EL (cell line): ENCODE measurements around the gene PGGT1B.

ENCODE experiments used
- DNase-seq: peaks from one replicate; pipeline ENCODE4 v3.0.0-alpha.2; 2016

The PGGT1B gene

GRCh38 chr5:115262321-115263077, at the start of gene PGGT1B:
TSS of gene PGGT1B (minus strand) at chr5:115262877. CDS start at chr5:115262851, 26 bp downstream.
- peak; percentile 74 for DNase-seq

GRCh38 chr5:115309751-115310370, 47.2 kb upstream of the PGGT1B start:
- peak; percentile 67 for DNase-seq

DNA sequence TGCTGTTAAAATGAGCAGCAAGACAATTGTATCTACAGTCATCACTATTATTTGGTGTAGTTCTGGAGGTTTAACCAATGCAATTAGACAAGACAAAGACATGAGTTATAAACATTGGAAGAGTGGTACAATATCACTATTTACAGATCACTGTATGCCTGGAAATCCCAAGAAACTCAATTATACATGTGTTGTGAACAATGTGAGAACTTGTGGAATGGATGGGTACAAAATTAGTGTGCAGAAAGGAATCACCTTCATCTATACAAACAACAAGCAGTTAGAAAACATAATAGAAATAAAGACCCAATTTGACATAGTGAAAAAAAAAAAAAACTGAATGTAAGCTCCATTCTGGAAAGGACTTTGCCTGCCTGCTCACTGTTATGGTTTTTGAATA, 46.1 kb upstream of the PGGT1B start:
- DNase-seq, result no peak

DNA sequence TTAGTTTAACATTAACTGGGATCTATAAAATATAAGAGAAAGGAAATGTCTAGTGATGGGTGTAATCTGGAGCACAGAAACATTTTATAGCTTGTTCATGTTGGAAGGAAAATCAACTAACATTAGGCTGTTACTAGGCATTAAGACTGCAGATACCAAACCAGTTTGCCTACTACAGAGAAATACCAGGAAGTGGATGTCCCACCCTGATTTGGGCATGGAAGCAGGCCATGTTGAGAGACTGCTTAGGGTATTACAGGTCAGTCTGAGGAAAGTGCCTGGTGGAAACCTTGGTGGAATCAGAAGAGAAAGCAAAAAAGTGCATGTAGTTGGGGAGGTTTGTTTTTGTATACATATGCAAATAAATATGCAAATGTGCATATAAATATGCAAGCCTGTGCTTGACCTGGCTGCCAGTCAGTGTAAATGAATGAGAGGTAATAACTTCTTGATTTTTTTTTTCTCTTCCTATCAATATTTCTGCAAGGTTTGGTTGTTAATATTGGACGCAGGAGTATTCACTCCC, 43.4 kb upstream of the PGGT1B start:
- no peak for DNase-seq

GRCh38 chr5:115304496-115304895, 41.8 kb upstream of the PGGT1B start:
- DNase-seq, result no peak

DNA sequence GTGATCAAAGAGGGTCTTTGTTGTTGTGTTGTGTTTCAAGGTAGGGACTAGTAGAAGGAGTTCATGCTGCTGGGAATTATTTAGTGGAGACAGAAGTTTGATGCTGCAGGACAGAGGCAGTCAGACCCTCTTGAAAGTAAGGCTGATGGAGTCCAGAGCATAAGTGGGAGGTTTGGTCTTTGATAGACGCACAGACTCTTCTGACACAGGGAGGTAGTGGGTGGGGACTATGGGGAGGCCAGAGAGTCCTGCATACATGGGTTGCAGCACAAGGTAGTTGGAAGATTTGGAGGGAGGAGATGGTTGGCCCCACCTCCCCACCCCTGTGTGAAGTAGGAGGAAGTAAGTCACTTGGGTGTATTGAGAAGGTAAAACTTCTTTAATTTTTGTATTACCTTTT, 36.1 kb upstream of the PGGT1B start:
- no peak for DNase-seq

DNA sequence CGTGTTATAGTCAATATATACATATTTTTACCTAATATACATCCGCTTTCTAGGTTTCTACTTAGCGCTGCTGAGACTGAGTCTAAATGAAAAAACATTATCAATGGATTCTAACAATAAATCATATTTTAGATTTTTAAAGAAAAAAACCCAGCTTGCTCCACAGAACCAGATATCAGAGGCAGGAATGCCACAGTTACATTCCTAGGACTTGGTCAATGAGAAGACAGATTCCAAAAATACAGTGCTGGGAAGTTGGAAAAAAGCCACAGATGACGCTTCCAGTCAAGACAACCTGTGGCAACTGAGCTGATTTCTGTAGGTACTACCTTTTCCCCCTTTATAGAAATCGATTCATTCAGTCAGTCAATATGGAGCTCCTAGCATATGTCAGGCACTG, 34.4 kb upstream of the PGGT1B start:
- DNase-seq, result peak; percentile 14

- DNase-seq, result peak; percentile 80
These were observed 33.7 kb upstream of the PGGT1B start, which contains the start of gene CCDC112 for GRCh38 chr5:115296124-115297022. TSS of gene CCDC112 (minus strand) at chr5:115296654. CDS start at chr5:115296543, 111 bp downstream.

GRCh38 chr5:115295777-115296123, 33.1 kb upstream of the PGGT1B start:
- no peak for DNase-seq

DNA sequence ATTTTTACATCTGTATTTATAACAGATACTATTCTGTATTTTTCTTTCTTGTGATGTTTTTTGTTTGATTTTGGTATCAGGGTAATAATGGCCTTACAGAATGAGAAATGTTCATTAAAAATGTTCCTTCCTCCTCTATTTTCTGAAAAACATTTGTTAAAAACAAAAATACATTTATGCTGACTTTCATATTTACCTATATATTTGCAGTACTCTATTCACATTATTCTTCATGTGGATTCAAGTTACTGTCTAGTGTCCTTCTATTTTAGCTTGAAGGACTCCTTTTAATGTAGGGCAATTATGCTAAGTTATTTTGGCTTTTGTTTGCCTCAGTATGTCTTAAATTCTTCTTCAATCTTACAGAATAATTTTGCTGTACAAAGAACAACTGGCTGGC, 28.7 kb upstream of the PGGT1B start:
- DNase-seq, result no peak

GRCh38 chr5:115289104-115289503, 26.4 kb upstream of the PGGT1B start:
- no peak for DNase-seq

GRCh38 chr5:115284021-115284420, 21.3 kb upstream of the PGGT1B start:
- DNase-seq, result no peak

DNA sequence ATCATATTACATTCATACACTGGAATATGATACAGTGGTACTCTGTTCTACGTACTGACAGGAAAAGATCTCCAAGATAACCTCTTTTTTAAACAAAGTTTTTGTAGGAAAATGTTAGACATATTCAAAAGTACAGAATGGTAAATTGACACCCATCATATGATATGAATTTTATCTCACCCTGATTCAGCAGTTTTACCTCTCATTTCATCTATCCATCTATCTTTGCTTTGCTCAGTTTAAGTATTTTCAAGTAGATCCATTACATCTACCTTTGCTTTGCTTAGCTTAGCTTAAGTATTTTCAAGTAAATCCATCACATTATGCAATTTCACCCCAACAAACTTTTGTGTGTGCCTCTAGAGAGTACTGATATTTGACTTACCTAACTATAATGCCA, 19.5 kb upstream of the PGGT1B start:
- DNase-seq, result no peak

GRCh38 chr5:115274584-115274983, 11.9 kb upstream of the PGGT1B start:
- no peak for DNase-seq

GRCh38 chr5:115272297-115272958, 9.8 kb upstream of the PGGT1B start:
- no peak for DNase-seq

DNA sequence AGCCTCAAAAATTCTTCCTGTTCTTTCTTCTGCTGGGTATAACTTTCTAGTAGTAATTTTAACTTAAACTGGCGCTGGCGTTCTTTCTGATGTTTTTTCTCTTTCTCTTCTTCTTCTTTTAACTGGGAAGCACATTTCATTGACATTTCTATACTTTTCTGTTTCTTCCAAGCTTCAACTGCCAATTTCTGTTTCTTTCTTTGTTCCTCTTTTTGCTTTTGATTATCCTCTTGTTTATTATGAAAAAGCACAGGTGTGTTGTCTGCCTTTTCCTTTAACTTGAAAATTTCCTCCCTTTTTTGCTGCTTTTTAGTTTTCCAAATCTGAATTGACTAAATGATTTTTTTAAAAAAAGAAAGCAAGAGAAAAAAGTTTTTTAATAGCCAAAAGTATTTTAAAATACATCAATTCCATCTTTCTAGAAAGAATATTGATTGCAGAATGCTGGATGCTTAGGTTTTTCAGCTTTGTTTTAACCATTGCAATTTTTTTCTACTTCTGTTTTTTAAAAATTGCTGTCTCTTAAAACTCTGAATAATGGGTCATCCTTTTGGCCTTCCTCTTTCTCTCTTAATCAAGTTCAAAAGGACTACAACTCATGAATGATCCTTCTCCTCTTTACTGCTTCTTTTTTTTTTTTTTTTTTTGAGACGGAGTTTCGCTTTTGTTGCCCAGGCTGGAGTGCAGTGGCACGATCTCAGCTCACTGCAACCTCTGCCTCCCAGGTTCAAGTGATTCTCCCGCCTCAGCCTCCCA, 8.8 kb upstream of the PGGT1B start:
- no peak for DNase-seq

GRCh38 chr5:115267617-115268016, 4.9 kb upstream of the PGGT1B start:
- DNase-seq, result peak; percentile 74

DNA sequence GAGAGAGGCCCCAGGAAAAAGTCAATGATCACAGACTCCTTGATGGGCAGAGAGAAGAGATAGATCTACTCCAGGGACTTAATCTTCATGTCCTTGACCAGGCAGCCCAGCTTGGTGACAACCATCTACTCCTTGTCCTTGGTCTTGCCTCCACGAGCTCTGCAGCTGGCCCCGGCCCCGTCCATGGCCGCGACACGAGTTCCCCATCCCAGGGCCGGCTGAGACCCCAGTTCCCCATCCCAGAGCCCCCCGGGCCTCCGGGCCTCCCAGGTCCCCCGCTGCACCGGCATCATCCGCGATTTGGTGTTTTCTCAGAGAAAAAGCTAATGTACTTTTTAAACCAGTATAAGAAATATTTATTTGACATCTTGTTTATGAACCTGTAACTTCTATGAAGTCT, 2.5 kb upstream of the PGGT1B start:
- no peak for DNase-seq

GRCh38 chr5:115264786-115265185, 2.1 kb upstream of the PGGT1B start:
- no peak for DNase-seq

DNA sequence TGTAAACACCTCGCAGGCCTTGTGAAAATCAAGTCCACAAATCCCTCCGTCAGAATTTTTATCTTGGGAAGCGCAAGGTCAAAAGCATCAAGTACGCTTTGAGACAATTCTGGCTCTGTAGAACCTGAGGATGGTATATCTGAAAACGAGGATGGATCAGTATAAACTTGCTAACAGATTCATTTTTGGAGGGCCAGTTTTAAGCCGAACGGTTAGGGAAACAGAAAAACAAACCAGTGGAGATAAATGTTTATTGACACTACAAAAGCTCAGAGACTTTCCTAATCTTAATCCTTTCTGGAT, 352 bp upstream of the PGGT1B start:
- DNase-seq, result no peak

DNA sequence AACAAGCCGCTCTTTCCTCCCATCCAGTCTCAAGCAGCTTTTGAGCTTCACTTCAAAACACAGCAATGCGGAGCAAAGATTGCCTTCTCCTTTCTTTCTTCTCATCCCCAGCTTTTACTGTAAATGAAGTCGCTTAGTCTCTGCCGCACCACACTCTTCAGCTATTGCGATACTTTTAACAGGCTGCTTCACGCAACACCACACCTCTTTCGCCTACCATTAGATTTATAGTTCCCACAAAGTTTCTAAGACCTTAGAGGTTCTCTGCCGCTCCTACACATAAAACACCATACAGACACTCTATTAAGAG, 711 bp downstream of the PGGT1B start:
- peak; percentile 32 for DNase-seq

DNA sequence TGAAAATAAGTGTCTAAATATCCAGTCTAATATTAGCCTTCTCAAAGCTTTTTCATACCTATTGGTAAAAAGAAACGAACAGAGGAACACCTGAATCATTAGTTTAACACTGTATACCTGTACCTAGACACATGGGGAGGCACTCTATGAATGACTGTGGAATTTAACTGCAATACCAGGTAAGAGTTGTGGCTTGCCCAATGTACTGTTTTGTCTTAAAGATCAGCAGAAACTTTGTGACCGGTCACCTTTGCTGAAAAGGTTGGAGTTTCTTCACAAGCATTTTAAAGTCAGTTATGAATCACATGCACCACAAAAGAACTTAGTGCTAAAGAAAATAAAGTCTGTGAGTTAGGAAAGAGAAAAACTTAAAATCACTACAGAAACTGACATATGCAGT, 2.4 kb downstream of the PGGT1B start:
- DNase-seq, result no peak
